HEK293T (cell line): Measurements from ENCODE around the gene RCAN2.

Experiments
- CTCF ChIA-PET: fragments of 350-600 bp; formaldehyde crosslinking; extraction: SDS; loops from one replicate; lab custom pipeline; 2021; ENCODE audit warnings: antibody characterized with exemption, inconsistent platforms; lab: Yijun Ruan, JAX
- POLR2A ChIA-PET: fragments of 350-600 bp; formaldehyde crosslinking; extraction: SDS; loops from one replicate; lab custom pipeline; 2020; ENCODE audit warnings: antibody characterized with exemption, inconsistent platforms; lab: Yijun Ruan, JAX
- DNase-seq: peaks from one replicate; pipeline ENCODE4 v3.0.0; 2012; ENCODE audit warnings: mixed read lengths; ENCODE audit errors: extremely low spot score
- ARNT ChIP-seq: fragments of 450-650 bp; IDR thresholded peaks from 2 replicates; pipeline ENCODE4 v1.6.1; 2017; ENCODE audit warnings: mild to moderate bottlenecking
- BHLHE40 ChIP-seq: fragments of 450-650 bp; IDR thresholded peaks from 2 replicates; pipeline ENCODE4 v1.6.1; 2016; ENCODE audit warnings: mild to moderate bottlenecking, moderate library complexity, borderline replicate concordance
- CTBP1 ChIP-seq: fragments of 450-650 bp; IDR thresholded peaks from 2 replicates; pipeline ENCODE4 v1.6.1; 2016; ENCODE audit warnings: borderline replicate concordance
- ELF4 ChIP-seq: fragments of 450-650 bp; IDR thresholded peaks from 2 replicates; pipeline ENCODE4 v1.6.1; 2017; ENCODE audit warnings: antibody characterized with exemption
- FOXA1 ChIP-seq: fragments of 450-650 bp; IDR thresholded peaks from 2 replicates; pipeline ENCODE4 v1.6.1; 2016; ENCODE audit warnings: mild to moderate bottlenecking
- FOXK2 ChIP-seq: fragments of 450-650 bp; IDR thresholded peaks from 2 replicates; pipeline ENCODE4 v1.6.1; 2016; ENCODE audit warnings: mild to moderate bottlenecking
- FOXM1 ChIP-seq: fragments of 450-650 bp; IDR thresholded peaks from 2 replicates; pipeline ENCODE4 v1.6.1; 2017; ENCODE audit warnings: mild to moderate bottlenecking, borderline replicate concordance
- HDGF ChIP-seq: fragments of 450-650 bp; IDR thresholded peaks from 2 replicates; pipeline ENCODE4 v1.6.1; 2017; ENCODE audit warnings: antibody characterized with exemption, borderline replicate concordance
- L3MBTL2 ChIP-seq: fragments of 450-650 bp; conservative IDR thresholded peaks from 2 replicates; pipeline ENCODE4 v1.6.1; 2016; ENCODE audit warnings: mild to moderate bottlenecking
- LEF1 ChIP-seq: fragments of 450-650 bp; IDR thresholded peaks from 2 replicates; pipeline ENCODE4 v1.6.1; 2017; ENCODE audit warnings: mild to moderate bottlenecking, borderline replicate concordance
- NFRKB ChIP-seq: fragments of 450-650 bp; IDR thresholded peaks from 2 replicates; pipeline ENCODE4 v1.6.1; 2016; ENCODE audit warnings: mild to moderate bottlenecking, moderate library complexity
- SP1 ChIP-seq: fragments of 450-650 bp; IDR thresholded peaks from 2 replicates; pipeline ENCODE4 v1.6.1; 2017
- SUZ12 ChIP-seq: fragments of 450-650 bp; IDR thresholded peaks from 2 replicates; pipeline ENCODE4 v1.6.1; 2016; ENCODE audit warnings: mild to moderate bottlenecking
- TARDBP ChIP-seq: fragments of 450-650 bp; IDR thresholded peaks from 2 replicates; pipeline ENCODE4 v1.6.1; 2016
- ZNF384 ChIP-seq: fragments of 450-650 bp; IDR thresholded peaks from 2 replicates; pipeline ENCODE4 v1.6.1; 2016
- TF ChIP-seq, protein P1 (sequence below): fragments of 450-650 bp; IDR thresholded peaks from 2 replicates; pipeline ENCODE4 v1.6.1; 2016

Gene RCAN2

GRCh38 chr6:46491201-46491627 is at the start of gene RCAN2:
Gene RCAN2, minus strand, starts transcription at chr6:46491449.
- peak; percentile 76 for DNase-seq
- TF ChIP-seq FOXM1 (0 out of 2 replicates have a peak, but pooled peaks have one; percentile 26), SUZ12 (no peak)
- ChIA-PET POLR2A (interaction anchor here (1.0 kb wide), 1 partner anchor 13 kb away, joined by 3 read pairs; no protein-coding TSS in a partner anchor), CTCF (interaction anchor here (0.7 to 1.2 kb wide), 2 partner anchors 20 to 109 kb away, joined by 3 read pairs; no protein-coding TSS in a partner anchor)

- no peak for DNase-seq
- TF ChIP-seq NFRKB, result no peak
- no peak for TF ChIP-seq ZNF384
- POLR2A ChIA-PET, result no interaction called here
- CTCF ChIA-PET, result no interaction called here
Measured at GRCh38 chr6:46539866-46540265, 48.6 kb upstream of the RCAN2 start.

GRCh38 chr6:46538800-46539480 is 47.7 kb upstream of the RCAN2 start:
- DNase-seq, result no peak
- ChIA-PET CTCF (no interaction called here), POLR2A (no interaction called here)
- TF ChIP-seq CTBP1 (no peak), ELF4 (no peak), L3MBTL2 (no peak), BHLHE40 (no peak), TARDBP (no peak), SUZ12 (no peak), ZNF384 (no peak), ARNT (no peak), LEF1 (no peak)
- TF ChIP-seq, protein P1, sequence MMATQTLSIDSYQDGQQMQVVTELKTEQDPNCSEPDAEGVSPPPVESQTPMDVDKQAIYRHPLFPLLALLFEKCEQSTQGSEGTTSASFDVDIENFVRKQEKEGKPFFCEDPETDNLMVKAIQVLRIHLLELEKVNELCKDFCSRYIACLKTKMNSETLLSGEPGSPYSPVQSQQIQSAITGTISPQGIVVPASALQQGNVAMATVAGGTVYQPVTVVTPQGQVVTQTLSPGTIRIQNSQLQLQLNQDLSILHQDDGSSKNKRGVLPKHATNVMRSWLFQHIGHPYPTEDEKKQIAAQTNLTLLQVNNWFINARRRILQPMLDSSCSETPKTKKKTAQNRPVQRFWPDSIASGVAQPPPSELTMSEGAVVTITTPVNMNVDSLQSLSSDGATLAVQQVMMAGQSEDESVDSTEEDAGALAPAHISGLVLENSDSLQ, result no peak

DNA sequence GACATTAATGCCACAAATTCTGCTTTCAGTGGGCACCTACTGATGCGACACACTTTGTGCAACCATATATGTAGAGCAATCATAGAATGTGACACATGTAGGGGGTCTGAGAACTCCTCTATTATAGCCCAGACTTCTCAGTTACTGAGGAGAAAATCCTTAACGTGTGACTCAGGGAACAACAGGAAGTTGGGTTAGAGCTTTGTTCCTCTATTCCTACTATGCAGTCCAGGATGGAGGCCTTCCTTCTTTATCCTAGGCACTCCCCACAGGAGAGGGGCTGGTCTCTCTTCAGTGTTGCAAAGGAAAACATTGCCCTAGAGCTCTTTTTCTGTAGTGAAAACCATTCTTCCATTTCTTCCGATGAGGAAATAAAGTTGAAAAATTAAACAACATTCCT is 39.6 kb upstream of the RCAN2 start:
- no peak for DNase-seq
- ChIA-PET POLR2A (no interaction called here), CTCF (no interaction called here)
- no peak for TF ChIP-seq BHLHE40
- no peak for TF ChIP-seq ELF4
- TF ChIP-seq SP1, result no peak
- no peak for TF ChIP-seq TARDBP
- TF ChIP-seq FOXK2, result no peak
- TF ChIP-seq SUZ12, result no peak
- no peak for TF ChIP-seq HDGF
- TF ChIP-seq FOXA1, result no peak
- no peak for TF ChIP-seq ARNT
- no peak for TF ChIP-seq NFRKB
- no peak for TF ChIP-seq ZNF384
- no peak for TF ChIP-seq L3MBTL2

DNA sequence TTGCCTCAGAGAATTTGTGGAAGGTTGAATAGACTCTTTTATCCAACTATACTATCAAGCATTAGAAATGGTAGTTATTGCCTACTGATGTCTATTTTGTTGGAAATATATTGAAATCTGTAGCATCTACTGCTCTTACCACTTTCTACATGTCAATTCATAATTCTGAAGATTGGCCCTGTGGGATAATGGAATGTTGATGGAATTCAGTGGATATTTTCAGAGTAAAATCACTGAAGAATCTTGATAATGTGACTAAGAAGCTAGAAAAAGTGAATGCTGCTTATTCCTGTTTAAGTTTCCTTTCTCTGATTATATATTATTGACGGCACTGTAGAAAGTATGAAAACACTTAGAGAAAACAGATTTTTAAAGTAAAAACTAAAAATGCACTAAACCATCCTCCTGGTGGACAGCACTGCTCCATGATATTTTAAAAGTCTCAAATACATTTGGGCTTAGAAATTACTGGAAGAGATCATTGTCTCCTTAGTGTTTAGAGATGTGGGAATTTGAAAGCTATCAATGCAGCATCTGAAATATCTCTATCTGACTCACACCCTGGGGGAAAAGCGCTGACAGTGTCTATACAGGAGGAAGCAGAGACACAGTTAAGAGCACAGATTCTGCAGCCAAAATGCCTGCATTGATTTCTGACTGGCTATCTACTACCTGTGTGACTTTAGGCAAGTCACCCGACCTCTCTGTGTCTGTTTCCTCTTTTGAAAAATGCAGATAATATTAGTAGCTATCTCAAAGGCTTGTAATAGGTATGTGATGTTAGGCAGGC is 37.9 kb upstream of the RCAN2 start:
- TF ChIP-seq TARDBP (no peak), SP1 (no peak), ZNF384 (no peak), NFRKB (no peak), L3MBTL2 (no peak), SUZ12 (no peak), ELF4 (no peak), FOXK2 (no peak), HDGF (no peak), ARNT (no peak), FOXM1 (no peak), CTBP1 (no peak), BHLHE40 (no peak), FOXA1 (no peak), LEF1 (no peak)
- TF ChIP-seq, protein P1, result no peak
- ChIA-PET POLR2A (no interaction called here), CTCF (no interaction called here)
- DNase-seq, result no peak

DNA sequence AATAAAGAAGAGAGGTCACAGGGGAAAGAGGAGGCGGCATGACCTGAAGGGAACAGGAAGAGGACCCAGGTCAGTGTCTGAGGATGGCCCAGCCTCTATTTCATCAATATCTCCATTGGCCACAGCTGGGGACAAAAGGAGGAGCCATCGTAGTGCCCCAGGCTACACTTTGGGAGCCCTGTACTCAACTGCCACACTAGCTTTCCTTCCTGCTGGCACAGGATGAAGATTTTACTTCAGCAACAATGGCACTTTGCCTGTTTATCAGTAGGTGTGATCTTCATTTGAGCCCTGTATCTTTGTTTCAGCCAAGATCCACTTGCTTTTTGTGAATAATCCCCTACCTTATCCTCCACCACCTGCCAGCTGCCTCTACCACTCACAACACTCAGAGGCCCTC is 35.4 kb upstream of the RCAN2 start:
- TF ChIP-seq CTBP1, result no peak
- no peak for TF ChIP-seq SUZ12
- TF ChIP-seq, protein P1, result no peak
- no peak for TF ChIP-seq TARDBP
- no peak for TF ChIP-seq ARNT
- TF ChIP-seq BHLHE40, result no peak
- ChIA-PET POLR2A (no interaction called here), CTCF (no interaction called here)
- no peak for DNase-seq
